GM12874 (cell line): Measurements from ENCODE around the gene HELB.

Source experiments
- TF ChIP-seq, protein P1 (sequence below): IDR thresholded peaks from 2 replicates; pipeline ENCODE4 v1.5.1; 2011; ENCODE audit warnings: low read depth, mild to moderate bottlenecking, control low read depth, low read length, moderate library complexity; ENCODE audit not compliant: insufficient read depth

HELB gene

DNA sequence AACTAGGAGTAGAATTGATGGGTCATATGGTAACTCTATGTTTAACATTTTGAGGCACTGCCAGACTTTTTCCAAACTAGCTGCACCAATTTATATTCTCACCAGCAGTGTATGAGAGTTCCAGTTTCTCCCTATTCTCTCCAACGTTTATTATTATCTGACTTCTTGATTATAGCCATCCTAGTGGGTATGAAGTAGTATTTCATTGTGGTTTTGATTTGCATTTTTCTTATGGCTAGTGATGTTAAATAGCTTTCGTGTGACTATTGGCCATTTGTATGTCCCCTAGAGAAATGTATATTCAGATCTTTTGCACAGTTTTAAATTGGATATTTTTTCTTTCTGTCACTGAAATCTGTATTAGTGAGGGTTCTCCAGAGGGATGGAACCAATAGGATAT, 37.8 kb downstream of the HELB start:
- TF ChIP-seq, protein P1, sequence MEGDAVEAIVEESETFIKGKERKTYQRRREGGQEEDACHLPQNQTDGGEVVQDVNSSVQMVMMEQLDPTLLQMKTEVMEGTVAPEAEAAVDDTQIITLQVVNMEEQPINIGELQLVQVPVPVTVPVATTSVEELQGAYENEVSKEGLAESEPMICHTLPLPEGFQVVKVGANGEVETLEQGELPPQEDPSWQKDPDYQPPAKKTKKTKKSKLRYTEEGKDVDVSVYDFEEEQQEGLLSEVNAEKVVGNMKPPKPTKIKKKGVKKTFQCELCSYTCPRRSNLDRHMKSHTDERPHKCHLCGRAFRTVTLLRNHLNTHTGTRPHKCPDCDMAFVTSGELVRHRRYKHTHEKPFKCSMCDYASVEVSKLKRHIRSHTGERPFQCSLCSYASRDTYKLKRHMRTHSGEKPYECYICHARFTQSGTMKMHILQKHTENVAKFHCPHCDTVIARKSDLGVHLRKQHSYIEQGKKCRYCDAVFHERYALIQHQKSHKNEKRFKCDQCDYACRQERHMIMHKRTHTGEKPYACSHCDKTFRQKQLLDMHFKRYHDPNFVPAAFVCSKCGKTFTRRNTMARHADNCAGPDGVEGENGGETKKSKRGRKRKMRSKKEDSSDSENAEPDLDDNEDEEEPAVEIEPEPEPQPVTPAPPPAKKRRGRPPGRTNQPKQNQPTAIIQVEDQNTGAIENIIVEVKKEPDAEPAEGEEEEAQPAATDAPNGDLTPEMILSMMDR: no peak

DNA sequence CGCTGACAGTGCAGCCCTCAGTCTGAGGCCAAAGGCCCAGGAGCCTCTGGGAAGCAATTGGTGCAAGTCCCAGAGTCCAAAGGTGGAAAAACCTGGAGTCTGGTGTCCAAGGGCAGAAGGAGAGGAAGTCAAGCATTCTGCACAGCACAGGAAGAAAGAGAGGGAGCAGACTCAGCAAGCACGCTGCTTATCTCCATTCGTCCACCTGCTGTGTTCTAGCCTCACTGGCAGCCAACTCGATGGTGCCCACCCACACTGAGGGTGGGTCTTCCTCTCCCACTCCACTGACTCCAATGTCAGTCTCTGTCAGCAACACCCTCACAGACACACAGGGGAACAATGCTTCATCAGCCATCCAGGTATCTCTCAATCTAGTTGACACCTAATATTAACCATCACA, 38.8 kb downstream of the HELB start:
- TF ChIP-seq, protein P1: no peak

DNA sequence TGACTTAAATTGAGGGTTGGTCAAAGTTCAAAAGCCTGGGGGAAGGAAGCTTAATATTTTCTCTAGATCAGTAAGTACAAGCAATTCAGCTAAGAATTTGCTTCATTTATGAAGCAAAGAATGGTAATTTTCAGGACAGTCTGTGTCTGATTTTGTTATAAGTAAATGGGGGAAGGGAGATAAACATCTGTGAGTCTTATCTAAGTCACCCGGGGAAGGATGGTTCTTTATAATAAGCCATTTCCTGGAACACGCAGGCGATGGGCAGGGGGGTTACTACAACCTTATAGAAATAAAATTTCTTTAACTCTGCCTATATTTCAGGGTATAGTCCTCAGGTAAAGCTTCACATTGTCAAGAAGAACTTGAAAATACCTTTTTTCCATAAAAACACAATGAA, 42.9 kb downstream of the HELB start:
- TF ChIP-seq, protein P1: no peak

DNA sequence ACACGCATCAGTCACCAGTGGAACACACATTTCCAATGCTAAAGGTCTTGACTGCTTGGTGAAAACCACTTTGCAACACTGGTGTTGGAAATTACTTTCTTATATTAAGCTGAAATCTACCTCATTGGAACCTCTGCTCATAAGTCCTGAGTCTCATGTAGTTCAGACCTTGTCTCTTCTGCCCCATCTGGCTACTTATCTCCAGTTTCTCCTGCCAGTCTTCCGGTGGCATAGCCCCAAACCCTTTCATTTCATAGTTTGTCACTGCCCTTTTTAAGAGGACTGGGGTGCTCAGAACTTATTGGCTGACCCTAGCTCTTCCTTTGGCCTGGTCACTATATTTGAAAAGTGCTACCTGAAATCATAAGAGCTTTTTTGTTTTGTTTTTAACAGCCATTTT, 43.7 kb downstream of the HELB start:
- TF ChIP-seq, protein P1: no peak

DNA sequence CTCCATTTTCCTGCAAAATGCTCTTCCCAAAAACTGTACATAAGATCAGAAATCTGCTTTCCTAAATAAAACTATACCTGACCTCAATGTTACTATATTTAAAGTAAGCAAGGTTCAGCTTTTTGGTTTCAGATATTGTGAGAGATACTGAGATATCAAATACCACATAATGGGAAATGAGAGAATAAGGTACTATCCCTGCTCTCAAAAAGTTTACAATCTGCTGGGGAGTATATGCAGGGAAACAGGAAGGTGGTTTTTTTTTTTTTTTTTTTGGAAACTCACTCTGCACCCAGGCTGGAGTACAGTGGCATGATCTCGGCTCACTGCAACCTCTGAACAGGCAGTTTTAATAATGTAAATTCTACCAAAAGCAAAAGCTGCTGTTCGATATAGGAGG, 49.0 kb downstream of the HELB start:
- TF ChIP-seq, protein P1: no peak

DNA sequence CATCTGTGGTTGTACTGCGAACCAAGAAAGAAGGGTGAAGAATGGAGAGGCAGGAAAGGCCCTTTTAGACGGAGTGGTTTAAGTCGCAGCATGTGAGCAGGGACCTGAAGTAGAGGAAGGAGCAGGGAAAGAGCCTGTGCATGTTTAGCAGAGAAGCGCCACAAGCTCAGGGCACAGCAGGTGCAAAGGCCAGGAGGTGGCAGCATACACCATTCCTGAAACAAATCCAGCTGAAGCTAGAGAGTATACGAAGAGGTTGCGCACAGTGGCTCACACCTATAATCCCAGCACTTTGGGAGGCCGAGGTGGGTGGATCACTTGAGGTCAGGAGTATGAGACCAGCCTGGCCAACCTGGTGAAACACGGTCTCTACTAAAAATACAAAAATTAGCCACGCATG, 49.9 kb downstream of the HELB start:
- TF ChIP-seq, protein P1: peak; percentile 37; the same call in 1 of the 2 replicates

DNA sequence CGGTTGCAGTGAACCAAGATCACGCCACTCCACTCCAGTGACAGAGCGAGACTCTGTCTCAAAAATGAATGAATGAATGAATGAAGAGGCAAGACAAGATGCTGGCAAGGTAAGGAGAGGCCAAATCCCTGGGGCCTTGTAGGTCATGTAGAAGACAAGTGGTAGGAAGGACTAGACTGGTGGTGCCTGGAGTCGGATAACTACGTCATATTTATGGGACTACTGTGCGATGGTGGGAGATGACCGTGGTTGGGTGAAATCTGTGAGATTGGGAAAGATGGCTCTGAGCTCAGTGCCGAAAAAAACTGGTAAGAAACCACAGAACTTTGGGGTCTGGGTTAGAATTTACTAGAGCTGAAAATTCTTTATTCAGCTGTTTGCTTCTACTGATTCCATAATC, 50.6 kb downstream of the HELB start:
- TF ChIP-seq, protein P1: no peak

DNA sequence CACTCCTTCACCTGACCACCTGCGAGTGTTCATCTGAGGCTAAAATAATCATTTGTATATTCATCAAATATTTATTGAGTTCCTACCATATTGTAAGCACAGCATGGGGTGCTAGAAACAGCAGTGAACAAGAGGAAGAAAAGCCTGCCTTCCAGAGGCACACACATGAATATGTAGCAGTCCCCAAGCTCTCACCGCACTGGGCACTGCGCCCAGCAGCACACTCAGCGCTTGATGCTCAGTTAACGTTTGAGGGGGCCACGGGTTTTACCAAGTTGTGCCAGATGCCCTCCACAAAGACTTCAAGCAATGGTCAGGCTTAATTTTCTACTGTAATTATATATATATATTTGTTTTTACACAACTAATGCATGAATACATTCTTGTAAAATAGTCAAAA, 52.0 kb downstream of the HELB start:
- TF ChIP-seq, protein P1: no peak
